Panc1 (cell line): ENCODE measurements around the gene RPUSD4. TPM values are rescaled to one million over a fixed set of nuclear protein-coding genes. Genes with fewer than 3 reads are reported as not detected.

Experiments used
- ATAC-seq: fragments of 200-7000 bp; cut with Tn5 transposase; 2 replicates; pipeline ENCODE4 v1.9.1; 2020; ENCODE audit warnings: mild to moderate bottlenecking, moderate library complexity
- BruUV-seq: library from RNA; stranded (reverse); fragments of 400-500 nt; replicated peaks from 2 replicates; lab custom pipeline; 2021; lab: Mats Ljungman, UMichigan
- CTCF ChIA-PET: fragments of 300-600 bp; sonication (Branson Sonifier 250); formaldehyde crosslinking; loops from one replicate; lab custom pipeline; 2022; ENCODE audit warnings: antibody characterized with exemption; lab: Charles Lee
- POLR2A ChIA-PET: fragments of 300-600 bp; sonication (Branson Sonifier 250); formaldehyde crosslinking; loops from one replicate; lab custom pipeline; 2022; ENCODE audit warnings: antibody characterized with exemption; lab: Charles Lee
- DNase-seq: peaks from one replicate; pipeline ENCODE4 v3.0.0-alpha.2; 2010; ENCODE audit warnings: low read depth, low spot score
- H3K27ac ChIP-seq: 2 replicates; pipeline ENCODE4 v1.5.1; 2011; ENCODE audit warnings: mild to moderate bottlenecking, low read length, inconsistent platforms
- H3K27me3 ChIP-seq: fragments of 200-500 bp; sonication (Bioruptor generic); 2 replicates; pipeline ENCODE4 v1.6.0; 2014; ENCODE audit warnings: low read length, inconsistent platforms; ENCODE audit not compliant: control insufficient read depth, insufficient read depth
- H3K36me3 ChIP-seq: fragments of 200-500 bp; sonication (Bioruptor generic); 2 replicates; pipeline ENCODE4 v1.5.1; 2014; ENCODE audit warnings: inconsistent platforms, mild to moderate bottlenecking, low read length, moderate library complexity; ENCODE audit not compliant: control insufficient read depth, insufficient read depth
- H3K4me1 ChIP-seq: 2 replicates; pipeline ENCODE4 v1.5.1; 2011; ENCODE audit warnings: inconsistent platforms, mild to moderate bottlenecking, low read length, moderate library complexity; ENCODE audit not compliant: control insufficient read depth, insufficient read depth
- H3K4me3 ChIP-seq, 2 experiments: 2 replicates each; pipeline ENCODE4 v1.5.1; 2011 to 2012; ENCODE audit warnings: low read depth in 2 of 2, low read length in 2 of 2, mild to moderate bottlenecking in 2 of 2, inconsistent platforms in 1 of 2, moderate library complexity in 1 of 2
- H3K9me3 ChIP-seq: fragments of 200-500 bp; sonication (Bioruptor generic); 2 replicates; pipeline ENCODE4 v1.5.1; 2014; ENCODE audit warnings: low read depth, mild to moderate bottlenecking, inconsistent platforms, low read length, moderate library complexity; ENCODE audit not compliant: control insufficient read depth, insufficient read depth
- POLR2AphosphoS5 ChIP-seq: IDR thresholded peaks from 2 replicates; pipeline ENCODE4 v1.6.1; 2012; ENCODE audit warnings: mild to moderate bottlenecking, low read depth, low read length, moderate library complexity
- SIN3A ChIP-seq: IDR thresholded peaks from 2 replicates; pipeline ENCODE4 v1.6.1; 2012; ENCODE audit warnings: low read depth, mild to moderate bottlenecking, low read length, moderate library complexity, borderline replicate concordance; ENCODE audit not compliant: insufficient read depth
- TCF7L2 ChIP-seq: IDR thresholded peaks from 2 replicates; pipeline ENCODE4 v1.6.1; 2011; ENCODE audit warnings: mild to moderate bottlenecking, low read depth, low read length, inconsistent platforms
- in situ Hi-C: cut with HindIII; loops from 2 replicates; pipeline ENCODE4 v1.10.0; 2016; ENCODE audit warnings: low sequenced_read_pairs, low pct_unique_long_range_greater_than_20kb
- intact Hi-C: fragments of 100-400 bp; cut with micrococcal nuclease; formaldehyde crosslinking; loops from one replicate; pipeline ENCODE4 v1.10.0; 2022; ENCODE audit not compliant: unreplicated experiment
- total RNA-seq: library from RNA; stranded (reverse); gene quantifications from one replicate; pipeline ENCODE4 v1.2.1, GENCODE V29; 2021; ENCODE audit not compliant: unreplicated experiment
- TF ChIP-seq, protein P1 (sequence below): fragments of 450-650 bp; IDR thresholded peaks from 2 replicates; pipeline ENCODE4 v1.5.1; 2017; ENCODE audit warnings: mild to moderate bottlenecking
- TF ChIP-seq, protein P2 (sequence below), 2 experiments: IDR thresholded peaks; 2 replicates each; pipeline ENCODE4 v1.6.1; 2011 to 2012; ENCODE audit warnings: low read depth in 2 of 2, control low read depth in 1 of 2, low read length in 1 of 2, mild to moderate bottlenecking in 1 of 2, moderate library complexity in 1 of 2; ENCODE audit not compliant: insufficient read depth in 1 of 2

Gene RPUSD4
- total RNA-seq, 1 experiment from 2014 or later: 52.3 TPM

- CTCF ChIA-PET: no interaction called here
- POLR2A ChIA-PET: no interaction called here
- DNase-seq (no peak), ATAC-seq (no peak)
- no peaks in the 10 kb centered on the region for H3K9me3 ChIP-seq
- no peaks in the 10 kb centered on the region for H3K4me1 ChIP-seq
- TF ChIP-seq, protein P1, sequence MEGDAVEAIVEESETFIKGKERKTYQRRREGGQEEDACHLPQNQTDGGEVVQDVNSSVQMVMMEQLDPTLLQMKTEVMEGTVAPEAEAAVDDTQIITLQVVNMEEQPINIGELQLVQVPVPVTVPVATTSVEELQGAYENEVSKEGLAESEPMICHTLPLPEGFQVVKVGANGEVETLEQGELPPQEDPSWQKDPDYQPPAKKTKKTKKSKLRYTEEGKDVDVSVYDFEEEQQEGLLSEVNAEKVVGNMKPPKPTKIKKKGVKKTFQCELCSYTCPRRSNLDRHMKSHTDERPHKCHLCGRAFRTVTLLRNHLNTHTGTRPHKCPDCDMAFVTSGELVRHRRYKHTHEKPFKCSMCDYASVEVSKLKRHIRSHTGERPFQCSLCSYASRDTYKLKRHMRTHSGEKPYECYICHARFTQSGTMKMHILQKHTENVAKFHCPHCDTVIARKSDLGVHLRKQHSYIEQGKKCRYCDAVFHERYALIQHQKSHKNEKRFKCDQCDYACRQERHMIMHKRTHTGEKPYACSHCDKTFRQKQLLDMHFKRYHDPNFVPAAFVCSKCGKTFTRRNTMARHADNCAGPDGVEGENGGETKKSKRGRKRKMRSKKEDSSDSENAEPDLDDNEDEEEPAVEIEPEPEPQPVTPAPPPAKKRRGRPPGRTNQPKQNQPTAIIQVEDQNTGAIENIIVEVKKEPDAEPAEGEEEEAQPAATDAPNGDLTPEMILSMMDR: no peak
- TF ChIP-seq TCF7L2 (no peak), SIN3A (no peak), POLR2AphosphoS5 (no peak)
- TF ChIP-seq, protein P2, sequence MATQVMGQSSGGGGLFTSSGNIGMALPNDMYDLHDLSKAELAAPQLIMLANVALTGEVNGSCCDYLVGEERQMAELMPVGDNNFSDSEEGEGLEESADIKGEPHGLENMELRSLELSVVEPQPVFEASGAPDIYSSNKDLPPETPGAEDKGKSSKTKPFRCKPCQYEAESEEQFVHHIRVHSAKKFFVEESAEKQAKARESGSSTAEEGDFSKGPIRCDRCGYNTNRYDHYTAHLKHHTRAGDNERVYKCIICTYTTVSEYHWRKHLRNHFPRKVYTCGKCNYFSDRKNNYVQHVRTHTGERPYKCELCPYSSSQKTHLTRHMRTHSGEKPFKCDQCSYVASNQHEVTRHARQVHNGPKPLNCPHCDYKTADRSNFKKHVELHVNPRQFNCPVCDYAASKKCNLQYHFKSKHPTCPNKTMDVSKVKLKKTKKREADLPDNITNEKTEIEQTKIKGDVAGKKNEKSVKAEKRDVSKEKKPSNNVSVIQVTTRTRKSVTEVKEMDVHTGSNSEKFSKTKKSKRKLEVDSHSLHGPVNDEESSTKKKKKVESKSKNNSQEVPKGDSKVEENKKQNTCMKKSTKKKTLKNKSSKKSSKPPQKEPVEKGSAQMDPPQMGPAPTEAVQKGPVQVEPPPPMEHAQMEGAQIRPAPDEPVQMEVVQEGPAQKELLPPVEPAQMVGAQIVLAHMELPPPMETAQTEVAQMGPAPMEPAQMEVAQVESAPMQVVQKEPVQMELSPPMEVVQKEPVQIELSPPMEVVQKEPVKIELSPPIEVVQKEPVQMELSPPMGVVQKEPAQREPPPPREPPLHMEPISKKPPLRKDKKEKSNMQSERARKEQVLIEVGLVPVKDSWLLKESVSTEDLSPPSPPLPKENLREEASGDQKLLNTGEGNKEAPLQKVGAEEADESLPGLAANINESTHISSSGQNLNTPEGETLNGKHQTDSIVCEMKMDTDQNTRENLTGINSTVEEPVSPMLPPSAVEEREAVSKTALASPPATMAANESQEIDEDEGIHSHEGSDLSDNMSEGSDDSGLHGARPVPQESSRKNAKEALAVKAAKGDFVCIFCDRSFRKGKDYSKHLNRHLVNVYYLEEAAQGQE (IDR thresholded peaks at IDR 0.05; ENCODE audit: insufficient read depth in 1 of 2, low read depth in 2 of 2, low read length in 1 of 2): no peak
- no TSS peak for BruUV-seq
- H3K27ac ChIP-seq: no peak overlapping the region
- intact Hi-C loops (no loop called here), in situ Hi-C loops (no loop called here)
- no peaks in the 10 kb centered on the region for H3K27me3 ChIP-seq
- H3K4me3 ChIP-seq: no peak overlapping the region
- H3K36me3 ChIP-seq: no peaks in the 10 kb centered on the region
Measured at GRCh38 chr11:126167488-126167887, 44.0 kb downstream of the RPUSD4 start.

GRCh38 chr11:126166413-126166812 lies 45.0 kb downstream of the RPUSD4 start:
- no peak for DNase-seq
- no peak for TF ChIP-seq TCF7L2
- ATAC-seq: no peak
- H3K27me3 ChIP-seq: no peaks in the 10 kb centered on the region
- BruUV-seq: no TSS peak
- H3K36me3 ChIP-seq: no peaks in the 10 kb centered on the region
- CTCF ChIA-PET: no interaction called here
- H3K4me3 ChIP-seq: no peak overlapping the region
- H3K4me1 ChIP-seq: no peaks in the 10 kb centered on the region
- intact Hi-C loops (no loop called here), in situ Hi-C loops (no loop called here)
- H3K9me3 ChIP-seq: no peaks in the 10 kb centered on the region
- POLR2A ChIA-PET: no interaction called here
- no peak overlapping the region for H3K27ac ChIP-seq

DNA sequence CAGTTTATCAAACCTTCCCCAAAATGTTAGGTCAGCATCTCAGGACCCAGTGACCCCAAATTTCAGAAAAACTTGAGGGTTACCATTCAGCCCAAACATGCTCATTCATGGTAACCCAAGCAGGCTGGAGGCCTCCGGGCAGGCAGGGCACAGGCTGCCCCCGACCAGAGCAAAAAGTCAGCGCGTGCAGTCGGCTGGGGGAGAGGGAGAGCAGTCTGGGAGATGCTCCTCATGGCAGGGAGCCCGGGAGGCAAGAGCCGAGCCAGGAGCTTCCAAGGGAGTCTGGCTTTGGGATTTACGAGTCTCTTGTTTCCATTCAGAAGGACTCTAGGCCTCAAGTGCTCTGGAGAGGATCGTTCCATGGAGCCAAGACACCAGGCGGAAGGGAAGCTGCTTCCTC lies 45.7 kb downstream of the RPUSD4 start:
- Histone ChIP-seq H3K4me1 (no peaks in the 10 kb centered on the region), H3K9me3 (no peaks in the 10 kb centered on the region), H3K36me3 (no peaks in the 10 kb centered on the region), H3K27ac (no peak overlapping the region), H3K4me3 (no peak overlapping the region), H3K27me3 (no peaks in the 10 kb centered on the region)
- ATAC-seq (no peak), DNase-seq (no peak)
- intact Hi-C loops: no loop called here
- no TSS peak for BruUV-seq
- CTCF ChIA-PET: no interaction called here
- in situ Hi-C loops: no loop called here
- TF ChIP-seq SIN3A: no peak
- no peak for TF ChIP-seq TCF7L2
- TF ChIP-seq, protein P1: no peak
- TF ChIP-seq POLR2AphosphoS5: no peak
- TF ChIP-seq, protein P2 (IDR thresholded peaks at IDR 0.05; ENCODE audit: insufficient read depth in 1 of 2, low read depth in 2 of 2, low read length in 1 of 2): no peak
- POLR2A ChIA-PET: no interaction called here
